SKM-1 treated with dmso at 0.1 percent for 144 hours (cell line): ENCODE data around the gene ADAM33.

Source experiments
- DNase-seq: peaks from one replicate; lab custom pipeline; 2025; ENCODE audit not compliant: unreplicated experiment; lab: John Stamatoyannopoulos, UW

ADAM33 gene

GRCh38 chr20:3687655-3688054 is 5.8 kb upstream of the ADAM33 start:
- no peak for DNase-seq

- DNase-seq: no peak
Measured at GRCh38 chr20:3686867-3687321, 5.1 kb upstream of the ADAM33 start.

DNA sequence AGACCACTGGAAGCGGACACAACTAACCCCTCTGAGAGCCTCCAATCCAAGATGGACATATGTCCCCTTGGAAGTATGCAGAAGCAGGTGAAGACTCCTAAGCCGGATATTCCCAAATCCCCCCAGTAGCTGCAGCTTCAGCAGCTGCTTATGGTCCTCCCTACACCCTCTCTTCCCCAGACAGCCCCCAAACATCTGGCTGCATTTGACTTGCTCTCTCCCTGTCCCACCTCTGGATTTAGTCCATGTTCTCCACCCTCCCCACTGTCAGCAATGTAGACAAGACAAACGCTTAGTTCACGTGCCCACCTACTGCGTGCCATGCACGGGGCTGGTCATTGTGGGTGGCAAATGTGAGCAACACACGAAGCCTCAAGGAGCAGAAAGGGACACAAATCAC is 4.6 kb upstream of the ADAM33 start:
- no peak for DNase-seq

GRCh38 chr20:3685341-3685740 is 3.5 kb upstream of the ADAM33 start:
- no peak for DNase-seq

DNA sequence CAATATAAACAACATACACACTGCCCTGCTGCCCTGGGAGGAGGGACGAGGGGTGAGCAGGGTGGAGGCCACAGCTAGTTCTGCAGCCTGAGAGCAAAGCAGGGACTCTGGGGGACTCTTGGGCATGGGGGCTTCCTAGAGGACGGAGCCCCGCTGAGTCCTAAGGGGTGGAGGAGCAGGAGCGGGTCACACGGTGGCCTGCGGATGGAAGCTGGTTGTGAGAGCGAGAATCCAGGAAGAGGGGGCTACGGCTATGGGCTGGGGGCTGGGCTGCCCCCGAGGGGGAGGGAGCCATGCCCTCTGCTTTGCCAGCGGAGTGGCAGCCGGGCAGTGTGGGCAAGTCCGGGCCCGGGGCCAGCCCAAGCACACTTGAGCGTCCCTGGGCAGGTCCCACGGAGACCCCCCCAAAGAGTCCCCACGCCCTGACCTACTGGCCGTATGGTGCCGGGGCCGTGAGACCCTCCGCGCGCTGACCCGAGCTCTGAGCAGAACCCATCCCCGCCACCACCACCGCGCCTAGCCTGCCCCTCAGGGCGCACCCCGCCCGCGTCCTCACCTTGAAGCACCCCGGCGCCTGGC is 369 bp downstream of the ADAM33 start:
- no peak for DNase-seq

DNA sequence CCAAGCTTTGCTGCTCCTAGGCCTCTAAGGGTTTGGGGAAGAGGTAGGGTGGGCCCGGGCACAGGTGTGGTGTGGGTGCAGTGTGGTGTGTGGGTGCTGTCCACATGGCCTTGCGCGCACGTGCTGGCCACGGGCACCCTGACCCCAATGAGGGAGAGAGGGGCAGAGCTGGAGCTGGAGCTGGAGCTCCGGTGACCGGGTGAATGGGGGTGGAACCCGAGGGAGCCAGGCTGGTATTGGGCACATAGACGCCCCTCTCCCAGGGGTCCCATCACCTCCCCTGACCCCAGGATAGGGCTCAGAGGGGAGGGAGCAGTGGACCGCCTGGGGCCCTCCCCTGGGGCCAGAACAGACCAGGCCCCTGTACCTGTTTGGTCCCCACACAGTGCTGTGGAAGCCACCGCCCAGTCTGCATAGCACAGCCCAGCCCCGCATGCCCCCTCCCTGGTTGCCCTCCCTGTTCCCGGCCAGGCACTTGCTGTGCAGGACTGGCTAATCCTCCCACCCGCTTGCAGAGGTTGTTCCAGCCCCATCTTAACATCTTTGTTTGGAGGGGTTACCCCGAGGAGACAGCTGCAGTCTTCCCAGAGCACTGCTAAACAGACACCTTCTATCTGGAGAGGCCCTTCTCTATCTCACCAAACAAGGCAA is 984 bp downstream of the ADAM33 start:
- DNase-seq: no peak

DNA sequence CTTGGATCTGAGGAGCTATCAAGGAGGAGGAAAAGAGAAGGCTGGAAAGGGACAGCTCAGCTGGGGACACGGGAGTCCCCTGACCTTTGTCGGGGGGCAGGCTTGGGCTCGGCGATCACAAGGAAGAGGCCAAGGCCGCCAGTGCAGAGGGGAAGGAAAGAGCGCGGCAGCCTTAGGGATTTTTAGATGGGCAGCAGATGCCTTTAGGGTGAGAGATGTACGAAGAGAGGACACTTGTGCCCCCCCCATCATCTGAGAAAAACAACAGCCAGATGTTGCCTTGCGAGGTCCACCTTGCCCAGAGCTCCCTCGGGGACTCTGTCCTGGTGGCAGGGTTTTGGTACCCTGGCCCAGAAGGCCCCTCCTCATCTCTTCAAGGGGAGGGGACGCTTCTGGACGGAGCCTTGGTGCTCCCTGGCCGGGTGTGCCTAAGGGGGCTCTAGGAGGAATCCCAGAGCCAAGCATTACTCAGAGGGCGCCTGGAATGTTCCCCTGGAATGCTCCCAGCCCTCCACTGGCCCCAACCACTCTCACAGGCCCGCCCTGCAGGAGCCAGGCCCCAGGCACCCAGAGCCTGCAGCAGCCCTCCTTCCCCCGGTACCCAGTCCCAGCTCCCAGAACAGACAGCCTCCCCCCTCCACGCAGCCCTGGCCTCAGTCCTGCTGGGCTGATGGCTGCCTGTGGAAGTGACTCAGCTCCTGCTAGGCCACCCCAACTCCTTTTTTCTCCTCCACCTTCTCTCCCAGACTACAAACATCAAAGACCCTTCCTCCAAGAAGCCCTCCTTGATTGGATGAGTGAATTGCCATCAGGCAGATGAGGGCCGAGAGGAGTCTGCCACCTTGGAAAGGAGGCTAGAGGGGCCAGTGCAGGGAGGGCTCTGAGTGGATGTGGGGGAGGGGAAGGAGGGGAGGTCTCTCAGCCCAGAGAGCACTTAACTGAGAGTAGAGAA is 1.8 kb downstream of the ADAM33 start:
- DNase-seq: no peak

DNA sequence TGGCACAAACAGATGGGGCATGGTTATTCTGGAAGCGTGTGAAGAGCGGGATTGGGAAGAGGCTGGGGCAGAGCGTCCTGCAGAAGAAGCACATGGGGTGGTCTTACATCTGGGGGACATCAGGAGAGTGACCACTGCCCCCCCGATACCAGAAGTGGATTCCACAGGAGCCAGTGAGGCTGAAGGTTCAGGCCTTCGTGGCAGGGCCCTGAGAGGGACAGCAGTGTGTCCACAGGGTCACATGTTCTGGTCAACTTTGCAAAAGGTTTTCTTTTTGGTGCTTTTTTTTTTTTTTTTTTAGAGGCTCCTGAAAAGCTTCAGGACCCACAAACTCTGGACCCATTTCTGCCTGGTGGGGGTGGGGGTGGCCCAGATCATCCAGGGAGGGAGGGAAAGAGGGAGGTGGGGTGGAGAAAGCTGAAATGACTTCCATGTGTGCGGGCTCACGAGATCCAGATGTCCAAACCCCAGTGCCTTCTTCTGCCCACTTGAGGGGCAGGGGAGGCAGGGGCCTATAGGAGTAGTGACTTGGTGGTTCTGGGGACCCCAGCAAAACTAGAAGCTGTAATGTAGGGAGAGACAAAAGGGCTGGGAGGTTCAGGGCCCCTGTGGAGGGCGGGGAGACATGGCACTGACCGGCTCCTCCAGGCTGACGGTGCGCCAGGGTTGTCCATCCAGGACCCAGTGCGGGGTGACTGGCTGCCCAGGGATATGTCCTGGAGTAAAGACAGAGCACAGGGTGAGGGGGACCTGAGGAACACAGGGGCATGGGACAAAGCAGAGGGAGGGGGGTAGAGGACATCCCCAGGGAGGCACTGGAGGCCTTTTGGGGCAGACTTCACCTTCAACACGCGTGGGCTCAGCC is 2.7 kb downstream of the ADAM33 start:
- no peak for DNase-seq

DNA sequence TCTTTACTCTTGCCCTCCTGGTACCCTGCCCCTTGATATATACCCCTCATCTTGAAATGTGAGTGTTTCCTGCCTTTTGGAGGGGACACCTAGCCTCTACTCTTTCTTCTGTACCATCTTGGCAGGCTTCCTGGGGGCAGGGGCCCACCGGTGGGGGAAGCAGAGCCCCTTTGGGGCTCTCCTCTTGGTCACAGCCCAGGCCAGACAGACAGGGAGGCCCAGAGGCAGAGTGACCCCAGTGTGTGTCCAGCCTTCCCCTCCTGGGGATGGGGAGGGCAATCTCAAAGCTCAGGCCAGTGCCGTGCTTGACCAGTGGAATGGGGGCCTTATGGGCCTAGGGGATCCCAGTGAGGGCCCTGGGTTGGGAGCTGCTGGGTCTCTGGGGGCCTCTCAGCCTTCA is 3.6 kb downstream of the ADAM33 start:
- DNase-seq: no peak

DNA sequence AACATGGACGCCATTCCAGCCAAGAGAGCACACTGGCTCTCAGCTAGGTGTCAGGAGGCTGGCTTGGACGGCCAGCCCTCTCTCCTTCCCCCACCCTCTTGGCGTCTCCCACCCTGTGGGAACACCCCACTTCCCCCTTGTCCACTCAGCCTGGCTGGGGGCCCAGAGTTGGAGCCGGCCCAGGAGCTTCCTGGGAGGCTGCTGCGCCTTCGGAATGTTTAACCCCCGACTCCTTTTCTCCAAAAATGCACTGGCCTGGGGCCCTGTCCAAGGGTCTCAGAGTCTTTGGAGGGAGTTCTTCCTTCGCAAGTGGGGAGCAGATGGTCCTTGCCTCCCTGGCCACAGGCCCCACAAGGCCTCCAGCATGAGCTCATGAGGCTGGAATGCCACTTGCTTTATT is 4.1 kb downstream of the ADAM33 start:
- DNase-seq: no peak

- DNase-seq: no peak
Measured at GRCh38 chr20:3674995-3675900, 6.6 kb downstream of the ADAM33 start.

DNA sequence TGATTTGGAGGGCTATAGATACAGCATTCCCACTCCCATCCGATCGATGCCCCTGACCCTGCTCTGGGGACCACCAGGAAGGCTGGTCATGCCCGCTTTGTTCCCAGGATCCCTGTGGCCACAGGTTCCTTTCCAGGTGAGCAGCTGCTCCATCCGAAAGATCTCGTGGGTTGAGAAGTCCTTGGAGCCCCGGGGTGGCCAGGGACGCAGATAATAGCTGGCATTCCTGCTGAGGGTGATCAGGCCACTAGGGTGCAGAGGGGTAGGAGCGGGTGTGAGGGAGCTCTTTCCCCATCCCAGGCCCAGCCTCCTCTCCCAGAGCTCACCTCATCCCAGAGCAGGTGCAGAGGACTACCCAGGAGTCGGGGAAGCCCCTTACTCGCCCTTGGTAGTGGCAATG is 7.4 kb downstream of the ADAM33 start:
- DNase-seq: no peak

DNA sequence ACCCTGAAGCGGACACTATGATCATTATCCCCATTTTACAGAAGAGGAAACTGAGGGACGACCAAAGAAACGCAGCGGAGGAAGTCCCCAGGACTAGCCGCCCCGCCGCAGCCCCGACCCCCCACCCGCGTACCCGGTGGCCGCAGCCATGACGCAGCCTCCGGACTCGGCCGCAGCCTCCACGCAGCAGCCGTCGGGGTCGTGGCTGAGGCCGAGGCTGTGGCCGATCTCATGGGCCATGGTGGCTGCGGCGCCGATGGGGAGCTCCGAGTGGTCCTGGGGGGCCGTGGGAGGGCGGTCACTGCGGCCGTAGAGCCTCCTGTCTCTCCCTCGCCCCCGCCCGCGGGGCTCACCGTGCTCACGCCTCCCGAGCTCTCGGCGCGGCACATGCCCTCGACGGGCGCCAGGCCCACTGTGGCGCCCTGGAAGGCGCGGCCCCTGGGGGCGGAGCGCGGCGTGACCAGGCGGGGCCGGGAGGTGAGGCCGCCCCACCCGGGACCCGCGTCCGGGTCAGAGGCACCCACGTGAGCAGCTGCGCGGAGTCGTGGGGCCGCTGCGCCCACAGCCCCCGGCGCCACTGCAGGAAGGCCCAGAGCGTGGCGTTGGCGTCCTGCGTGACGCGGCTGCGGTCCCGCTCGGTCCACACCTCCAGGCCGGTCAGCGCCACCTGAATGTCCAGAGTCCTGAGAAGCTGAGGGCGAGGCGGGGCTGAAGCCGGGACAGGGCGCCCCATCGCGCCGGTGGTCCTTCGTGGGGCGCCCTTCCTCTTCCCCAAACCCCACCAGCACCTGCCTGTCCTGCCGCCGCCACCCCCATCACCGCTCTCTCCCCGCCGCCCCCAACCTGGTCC is 8.4 kb downstream of the ADAM33 start:
- no peak for DNase-seq

DNA sequence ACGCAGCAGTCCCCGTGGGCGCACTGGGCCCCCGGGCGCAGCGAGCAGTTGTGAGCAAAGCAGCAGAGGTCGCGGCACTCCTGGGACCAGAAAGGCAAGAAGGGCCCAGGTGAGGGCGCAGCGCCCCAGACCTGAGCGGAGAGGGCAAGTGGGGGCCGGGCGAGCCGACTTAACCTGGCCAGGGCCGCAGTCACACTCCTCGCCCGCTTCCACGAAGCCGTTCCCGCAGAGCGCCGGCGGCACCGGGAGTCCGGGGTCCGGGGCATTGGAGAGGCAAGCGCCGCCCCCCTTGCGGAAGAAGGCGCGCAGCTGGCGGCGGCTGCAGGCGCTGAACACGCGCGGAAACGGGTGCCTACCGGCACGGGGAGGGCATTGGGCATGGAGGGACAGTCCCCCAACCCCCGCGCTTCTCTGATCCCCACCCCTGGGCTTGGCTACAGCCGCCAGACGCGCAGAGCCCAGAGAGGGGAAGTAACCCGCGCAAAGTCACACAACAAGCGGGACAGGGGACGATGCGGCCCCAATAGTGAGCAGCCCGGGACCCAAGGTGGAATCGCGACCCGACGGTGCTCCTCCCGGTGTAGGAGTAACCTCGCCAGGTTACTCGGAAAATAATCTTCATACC is 9.2 kb downstream of the ADAM33 start:
- no peak for DNase-seq

DNA sequence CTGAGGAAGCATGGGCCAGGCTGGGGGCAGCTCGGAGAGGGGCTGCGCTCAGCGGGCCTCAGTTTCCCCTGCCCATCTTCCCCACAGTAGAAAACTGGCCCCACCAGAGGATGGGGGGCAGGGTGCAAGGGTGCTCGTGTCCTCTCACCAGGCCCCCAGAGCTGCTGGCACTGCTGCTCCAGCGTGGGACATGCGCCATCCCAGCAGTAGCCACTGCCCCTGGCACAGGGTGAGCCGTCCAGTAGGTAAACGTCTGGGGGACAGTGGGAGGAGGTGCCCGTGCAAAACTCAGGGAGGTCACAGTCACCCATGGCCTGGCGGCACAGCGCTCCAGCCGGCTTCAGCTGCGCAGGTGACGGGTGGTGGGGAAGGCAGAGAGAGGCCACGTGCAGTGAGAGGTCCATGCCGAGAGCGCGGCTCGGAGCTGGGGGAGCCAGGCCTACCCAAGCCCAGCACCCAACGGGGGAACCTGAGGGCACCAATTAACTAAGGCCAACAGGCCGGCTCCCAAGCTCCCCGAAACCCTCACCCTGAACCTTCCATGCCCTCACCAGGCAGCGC is 9.7 kb downstream of the ADAM33 start:
- DNase-seq: no peak

DNA sequence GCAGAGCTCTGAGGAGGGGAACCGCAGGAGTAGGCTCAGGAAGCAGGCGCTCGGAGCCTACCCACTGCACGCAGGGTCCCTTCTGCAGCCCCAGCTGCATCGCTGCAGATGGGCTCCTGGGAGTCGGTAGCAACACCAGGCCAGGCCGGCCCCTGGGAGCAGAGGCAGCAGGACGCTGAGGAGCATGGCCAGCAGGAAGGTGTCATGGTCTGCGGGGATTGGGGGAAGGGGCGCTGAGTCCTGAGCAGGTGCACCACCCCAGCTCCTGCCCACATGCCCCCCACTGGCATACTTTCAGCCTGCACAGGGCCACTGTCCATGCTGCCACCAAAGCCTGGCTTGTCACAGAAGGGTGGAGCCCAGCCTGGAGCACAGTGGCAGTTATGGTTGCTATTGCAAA is 10.9 kb downstream of the ADAM33 start:
- DNase-seq: no peak

GRCh38 chr20:3670511-3670910 is 11.3 kb downstream of the ADAM33 start:
- DNase-seq: no peak

GRCh38 chr20:3669710-3670367 is 12.0 kb downstream of the ADAM33 start:
- no peak for DNase-seq
